Muscle of arm (tissue), 12 donors: ENCODE data around the gene IGHMBP2. TPM values are rescaled to one million over a fixed set of nuclear protein-coding genes. Genes with fewer than 3 reads are reported as not detected.

Experiments used
- DNase-seq: peaks from one replicate; pipeline ENCODE4 v3.0.0-alpha.2; 2013
- polyA plus RNA-seq, 12 donors: library from polyadenylated mRNA; unstranded; fragments of 120-200 nt; gene quantifications; one replicate each; pipeline ENCODE4 v1.2.1, GENCODE V29; 2013; ENCODE audit not compliant: insufficient read length in 12 of 12

The IGHMBP2 gene
- polyA plus RNA-seq, 12 donors = 9.5 to 16.8 (median 11.8) TPM; not detected in 1

- peak; percentile 34 for DNase-seq
Observed at GRCh38 chr11:68927280-68928135, 23.8 kb downstream of the IGHMBP2 start.

DNA sequence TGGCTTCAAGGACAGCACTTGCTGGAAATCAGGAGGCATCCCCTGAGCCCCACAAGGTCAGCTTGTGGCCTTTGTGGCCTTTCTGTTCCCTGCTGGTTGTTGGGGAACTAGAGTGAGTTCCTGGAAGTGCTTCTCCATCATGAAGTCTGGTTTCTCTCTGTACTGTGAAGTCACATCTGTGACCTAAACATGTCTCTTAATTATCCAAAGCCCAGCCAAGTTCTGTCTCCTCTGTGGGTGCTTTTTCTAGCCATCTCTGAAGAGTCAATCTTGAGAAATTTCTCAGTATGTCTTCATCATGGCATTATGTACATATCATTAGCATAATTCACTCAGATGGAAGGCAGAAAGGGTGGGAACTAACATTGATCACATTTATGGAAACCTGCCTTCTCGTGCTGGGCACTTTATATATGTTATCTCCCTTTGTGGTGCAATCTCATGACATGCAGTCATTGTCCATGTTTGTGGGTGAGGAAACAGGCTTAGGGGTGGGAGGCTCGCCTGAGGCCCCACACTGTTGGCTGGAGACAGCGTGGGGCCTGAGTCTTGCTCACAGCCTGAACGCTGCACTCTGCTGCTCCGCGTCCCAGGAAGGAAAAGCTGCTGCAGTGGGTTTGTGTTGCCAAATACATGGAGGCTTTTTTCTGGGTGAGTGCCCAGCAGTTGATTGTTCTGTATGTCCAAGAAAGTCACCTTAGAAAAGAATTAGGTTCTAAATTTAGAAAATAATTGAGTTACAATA, 24.6 kb downstream of the IGHMBP2 start:
- DNase-seq = no peak

DNA sequence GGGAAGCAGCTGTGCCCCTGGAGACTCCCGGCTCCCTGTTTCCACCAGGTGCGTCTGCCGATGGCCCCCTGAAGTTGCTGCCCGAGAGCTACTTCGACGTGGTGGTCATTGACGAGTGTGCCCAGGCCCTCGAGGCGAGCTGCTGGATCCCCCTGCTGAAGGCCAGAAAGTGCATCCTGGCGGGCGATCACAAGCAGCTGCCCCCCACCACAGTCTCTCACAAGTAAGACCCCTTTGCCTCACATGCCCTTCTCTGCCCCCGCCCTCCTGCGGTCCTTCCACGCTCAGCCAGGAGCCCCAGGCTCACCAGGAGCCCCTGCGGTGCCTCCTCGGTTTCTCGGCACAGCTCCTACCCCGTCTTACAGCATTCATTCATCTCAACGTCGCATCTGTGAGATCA, 25.4 kb downstream of the IGHMBP2 start:
- DNase-seq = no peak

- DNase-seq = no peak
Observed at GRCh38 chr11:68929706-68930570, 26.2 kb downstream of the IGHMBP2 start.

DNA sequence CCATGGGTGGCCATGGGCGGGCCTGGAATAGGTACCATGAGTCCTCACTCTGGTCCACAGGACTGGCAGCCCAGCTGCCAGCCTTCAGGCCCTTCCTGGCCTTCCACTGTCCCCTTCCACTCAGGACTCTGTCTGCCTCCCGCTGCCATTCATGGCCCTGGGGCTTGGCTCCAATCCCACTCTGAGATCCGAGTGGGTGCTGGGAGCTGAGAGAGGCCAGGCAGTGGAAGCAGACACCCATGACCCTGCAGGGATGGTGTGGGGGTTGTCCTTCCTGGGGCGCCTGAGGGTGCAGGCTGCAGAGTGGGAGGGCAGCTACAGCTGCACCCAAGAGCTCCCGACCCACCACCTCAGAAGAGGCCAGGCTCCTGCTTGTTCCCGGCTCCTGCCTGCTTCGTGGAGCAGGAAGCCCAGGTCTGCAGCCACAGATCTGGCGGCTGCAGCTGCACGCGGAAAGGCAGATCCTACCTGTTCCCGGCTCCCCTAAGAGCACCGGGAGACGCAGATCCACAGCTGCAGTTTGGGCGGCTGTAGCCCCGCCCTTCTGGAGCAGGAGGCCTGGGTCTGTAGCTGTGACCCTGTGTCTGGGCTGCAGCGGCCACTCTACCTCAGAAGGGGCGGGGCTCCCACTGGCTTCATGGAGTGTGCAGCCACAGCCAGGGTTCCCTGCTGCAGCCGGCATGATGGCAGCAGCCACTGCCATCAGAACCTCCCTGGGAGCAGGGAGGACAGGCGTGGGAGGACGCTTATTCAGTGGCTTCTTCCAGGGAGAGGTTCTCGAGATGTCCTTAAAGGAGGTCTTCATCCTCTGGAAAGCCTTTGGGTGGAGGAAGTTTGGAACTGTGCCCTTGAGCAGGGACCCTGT, 27.5 kb downstream of the IGHMBP2 start:
- DNase-seq = no peak

GRCh38 chr11:68931911-68932310, 28.2 kb downstream of the IGHMBP2 start:
- DNase-seq = no peak

- no peak for DNase-seq
Observed at GRCh38 chr11:68932358-68932757, 28.7 kb downstream of the IGHMBP2 start.

DNA sequence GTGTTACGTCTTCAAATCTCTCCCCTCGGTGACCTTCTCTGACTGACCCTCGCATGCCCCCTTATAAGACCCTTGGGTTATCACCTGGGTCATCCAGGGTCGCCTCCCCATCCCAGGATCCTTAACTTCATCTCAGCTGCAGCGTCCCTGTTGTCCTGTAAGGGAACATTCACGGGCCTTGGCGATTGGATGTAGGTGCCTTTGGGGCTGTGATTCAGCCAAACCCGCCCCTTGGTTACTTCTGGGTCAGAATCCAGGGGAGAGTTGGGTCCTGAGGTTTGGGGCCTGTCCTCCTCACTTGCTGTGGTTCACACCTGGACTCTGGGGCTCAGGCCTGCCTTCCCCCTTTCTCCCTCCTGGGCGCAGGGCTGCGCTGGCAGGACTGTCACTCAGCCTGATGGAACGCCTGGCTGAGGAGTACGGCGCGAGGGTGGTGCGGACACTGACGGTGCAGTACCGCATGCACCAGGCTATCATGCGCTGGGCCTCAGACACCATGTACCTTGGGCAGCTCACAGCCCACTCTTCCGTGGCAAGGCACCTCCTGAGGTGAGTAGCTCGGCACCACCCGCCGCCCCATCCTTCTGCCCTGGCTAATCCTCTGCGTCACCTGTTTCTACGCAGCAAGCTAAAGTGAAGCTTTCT, 29.4 kb downstream of the IGHMBP2 start:
- no peak for DNase-seq

DNA sequence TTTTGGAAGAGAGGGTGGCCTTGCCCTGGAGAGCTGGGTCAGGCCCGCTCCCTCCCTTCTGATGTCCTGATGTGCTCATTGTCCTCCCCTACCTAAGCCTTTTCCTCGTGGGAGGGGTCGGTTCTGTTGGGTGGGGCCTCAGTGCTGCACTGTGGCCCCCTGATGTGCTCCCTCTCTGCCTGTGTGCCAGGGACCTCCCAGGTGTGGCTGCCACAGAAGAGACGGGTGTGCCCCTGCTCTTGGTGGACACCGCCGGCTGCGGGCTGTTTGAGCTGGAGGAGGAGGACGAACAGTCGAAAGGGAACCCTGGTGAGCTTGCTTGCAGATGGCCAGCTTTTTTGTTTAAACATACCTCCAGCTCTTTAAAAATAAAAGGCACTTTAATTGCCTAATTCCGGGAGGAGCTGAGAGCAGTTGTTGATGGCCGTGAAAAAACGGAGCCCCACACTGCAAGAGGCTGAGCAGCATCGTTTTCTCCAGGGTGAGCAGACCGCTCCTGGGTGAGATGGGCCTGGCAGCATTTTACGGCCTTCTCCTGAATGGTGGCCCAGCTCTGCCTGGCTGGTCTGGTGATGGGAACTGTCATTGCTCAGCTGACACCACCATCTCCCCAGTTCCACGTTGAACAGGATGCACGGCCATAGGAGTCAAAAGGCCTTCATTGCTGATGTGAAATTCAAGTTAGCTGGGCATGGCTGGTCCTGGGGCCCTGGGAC, 30.1 kb downstream of the IGHMBP2 start:
- no peak for DNase-seq

DNA sequence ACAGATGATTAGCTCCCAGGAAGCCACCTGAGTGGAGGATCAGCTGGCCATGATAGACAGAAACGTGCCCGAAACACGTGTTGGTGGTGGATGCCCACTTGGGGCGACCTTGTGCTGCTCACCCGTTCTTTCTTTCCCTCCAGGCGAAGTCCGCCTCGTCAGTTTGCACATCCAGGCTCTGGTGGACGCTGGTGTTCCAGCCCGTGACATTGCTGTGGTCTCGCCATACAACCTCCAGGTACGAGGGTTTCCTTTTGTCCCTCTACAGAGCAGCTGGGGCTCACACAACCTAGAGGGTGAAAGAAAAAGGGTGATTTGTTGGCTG, 30.6 kb downstream of the IGHMBP2 start:
- DNase-seq = no peak

- no peak for DNase-seq
Observed at GRCh38 chr11:68934666-68935065, 31.0 kb downstream of the IGHMBP2 start.

DNA sequence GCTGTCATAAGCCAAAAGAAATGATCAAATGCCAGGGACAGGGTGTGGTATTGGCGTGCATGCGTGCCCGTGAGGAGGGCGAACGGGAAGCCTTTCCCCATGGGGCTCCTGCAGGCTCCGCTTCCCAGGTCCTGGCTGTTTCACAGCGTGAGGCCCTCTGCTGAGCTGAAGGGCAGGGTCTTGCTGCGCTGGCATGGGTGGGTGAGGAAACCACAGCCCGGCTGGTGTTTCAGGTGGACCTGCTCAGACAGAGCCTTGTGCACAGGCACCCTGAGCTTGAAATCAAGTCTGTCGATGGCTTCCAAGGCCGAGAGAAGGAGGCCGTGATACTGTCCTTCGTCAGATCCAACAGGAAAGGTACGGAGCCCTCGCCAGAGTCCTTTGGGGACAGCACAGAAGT, 31.4 kb downstream of the IGHMBP2 start:
- no peak for DNase-seq

DNA sequence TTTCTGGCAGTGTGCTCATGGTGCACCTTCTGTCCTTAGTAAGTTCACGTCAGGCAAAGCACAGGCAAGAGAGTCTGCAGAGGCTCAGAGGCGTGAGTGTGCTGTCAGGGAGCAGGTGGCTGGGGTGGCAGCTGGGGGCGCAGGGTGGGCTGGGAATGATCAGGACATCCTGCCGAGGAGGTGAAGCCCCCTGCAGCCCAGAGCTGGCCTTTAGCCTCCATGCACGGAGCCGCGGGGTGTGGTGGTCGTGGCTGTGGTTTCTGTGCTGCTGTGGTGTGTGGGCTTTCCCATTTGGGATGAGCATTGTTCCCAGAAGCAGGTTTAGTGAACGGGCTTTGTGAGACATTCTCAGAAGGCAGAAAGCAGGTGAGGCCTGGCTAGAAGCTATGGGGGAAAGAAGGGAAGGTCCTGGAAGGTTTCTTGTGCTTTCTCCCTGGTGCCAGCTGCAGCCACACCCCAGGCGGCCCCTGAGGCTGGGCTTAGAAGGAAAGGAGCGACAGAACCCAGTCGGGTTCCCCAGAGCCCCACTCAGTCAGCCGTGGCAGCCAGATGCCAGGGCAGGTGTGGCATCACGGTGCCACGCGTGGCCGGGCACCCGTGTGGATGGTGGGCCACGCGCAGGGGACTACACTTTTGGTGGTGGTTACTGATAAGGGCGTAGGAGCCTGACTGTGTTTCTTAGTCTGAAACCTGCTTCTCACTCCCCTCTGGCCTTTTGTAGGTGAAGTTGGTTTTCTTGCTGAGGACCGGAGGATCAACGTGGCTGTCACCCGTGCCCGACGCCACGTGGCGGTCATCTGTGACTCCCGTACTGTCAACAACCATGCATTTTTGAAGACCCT, 32.0 kb downstream of the IGHMBP2 start:
- no peak for DNase-seq

- no peak for DNase-seq
Observed at GRCh38 chr11:68936358-68936636, 32.6 kb downstream of the IGHMBP2 start.

DNA sequence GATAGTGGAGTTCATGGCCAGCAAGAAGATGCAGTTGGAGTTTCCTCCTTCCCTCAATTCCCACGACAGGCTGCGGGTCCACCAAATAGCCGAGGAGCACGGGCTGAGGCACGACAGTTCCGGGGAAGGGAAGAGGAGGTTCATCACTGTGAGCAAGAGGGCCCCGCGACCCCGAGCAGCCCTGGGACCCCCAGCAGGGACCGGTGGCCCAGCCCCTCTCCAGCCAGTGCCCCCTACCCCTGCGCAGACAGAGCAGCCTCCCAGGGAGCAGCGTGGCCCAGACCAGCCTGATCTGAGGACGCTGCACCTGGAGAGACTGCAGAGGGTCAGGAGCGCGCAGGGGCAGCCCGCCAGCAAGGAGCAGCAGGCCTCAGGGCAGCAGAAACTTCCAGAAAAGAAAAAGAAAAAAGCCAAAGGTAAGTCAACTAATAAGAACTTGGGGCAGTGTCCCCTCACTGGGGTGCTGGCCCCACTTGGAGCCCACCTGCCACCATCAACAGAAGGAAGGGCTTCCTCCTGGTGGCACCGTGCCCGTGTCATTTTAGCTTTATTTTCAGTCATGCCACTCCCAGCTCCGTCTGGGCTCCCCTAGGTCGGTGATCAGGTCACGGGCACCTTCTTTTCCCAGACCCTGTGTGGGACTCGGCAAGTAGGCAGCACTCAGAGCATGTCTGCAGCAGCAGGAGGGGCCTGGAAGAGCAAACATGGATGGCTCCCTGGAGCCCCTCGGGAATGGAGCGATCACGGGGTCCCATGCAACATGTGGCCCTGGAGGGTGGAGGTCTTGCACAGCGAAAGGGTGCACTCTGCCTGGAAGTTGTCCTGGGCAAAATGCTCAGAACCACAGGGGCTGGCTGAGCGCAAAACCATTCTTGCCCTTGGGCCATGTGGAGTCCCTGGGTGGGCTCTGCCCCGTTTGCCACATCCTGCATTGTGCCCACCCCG, 33.3 kb downstream of the IGHMBP2 start:
- DNase-seq = no peak

DNA sequence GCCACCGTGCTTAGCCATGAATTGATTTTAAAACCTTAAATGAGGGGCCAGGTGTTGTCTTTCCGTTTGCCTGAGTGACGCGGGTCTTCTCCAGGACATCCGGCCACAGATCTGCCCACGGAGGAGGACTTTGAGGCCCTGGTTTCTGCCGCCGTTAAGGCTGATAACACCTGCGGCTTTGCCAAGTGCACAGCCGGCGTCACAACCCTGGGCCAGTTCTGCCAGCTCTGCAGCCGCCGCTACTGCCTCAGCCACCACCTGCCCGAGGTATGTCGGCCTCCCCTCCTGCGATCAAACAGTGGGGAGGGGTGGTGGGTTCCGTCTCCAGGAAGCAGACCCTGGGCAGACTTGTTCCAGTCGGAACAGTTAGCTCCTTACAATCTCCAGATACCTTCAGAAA, 34.4 kb downstream of the IGHMBP2 start:
- DNase-seq = no peak

- no peak for DNase-seq
Observed at GRCh38 chr11:68938816-68939582, 35.3 kb downstream of the IGHMBP2 start.
